EL (cell line): ENCODE results near the gene FANCD2OS.
"Not testable (repeated sequence)": the region's sequence is repeated elsewhere in the genome, so short reads cannot be mapped to it uniquely, and the experiment has no call there.

Source experiments
- DNase-seq: peaks from one replicate; pipeline ENCODE4 v3.0.0-alpha.2; 2016

FANCD2OS gene

GRCh38 chr3:10091387-10091786, 16.7 kb downstream of the FANCD2OS start:
- DNase-seq = not testable (repeated sequence)

GRCh38 chr3:10090774-10091173, 17.3 kb downstream of the FANCD2OS start:
- DNase-seq = not testable (repeated sequence)

- no peak for DNase-seq
Observed at GRCh38 chr3:10090179-10090578, 17.9 kb downstream of the FANCD2OS start.

DNA sequence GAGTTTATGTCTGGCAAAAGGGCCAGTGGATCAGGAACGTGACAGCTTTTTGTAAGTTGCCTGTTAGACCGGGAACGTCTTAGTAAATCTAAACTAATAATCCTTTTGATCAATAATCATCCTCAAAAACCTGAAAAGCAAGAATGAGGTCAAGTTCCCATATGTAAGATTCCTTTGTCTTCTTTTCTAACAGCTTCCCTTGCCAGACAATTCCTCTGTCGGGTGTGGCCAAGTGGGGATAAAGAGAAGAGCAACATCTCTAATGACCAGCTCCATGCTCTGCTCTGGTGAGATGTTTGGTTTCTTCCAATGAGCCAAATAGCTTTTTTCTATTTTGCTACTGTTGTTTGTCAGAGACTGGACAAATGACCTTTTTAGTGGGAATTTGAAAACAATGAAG, 19.8 kb downstream of the FANCD2OS start:
- no peak for DNase-seq

DNA sequence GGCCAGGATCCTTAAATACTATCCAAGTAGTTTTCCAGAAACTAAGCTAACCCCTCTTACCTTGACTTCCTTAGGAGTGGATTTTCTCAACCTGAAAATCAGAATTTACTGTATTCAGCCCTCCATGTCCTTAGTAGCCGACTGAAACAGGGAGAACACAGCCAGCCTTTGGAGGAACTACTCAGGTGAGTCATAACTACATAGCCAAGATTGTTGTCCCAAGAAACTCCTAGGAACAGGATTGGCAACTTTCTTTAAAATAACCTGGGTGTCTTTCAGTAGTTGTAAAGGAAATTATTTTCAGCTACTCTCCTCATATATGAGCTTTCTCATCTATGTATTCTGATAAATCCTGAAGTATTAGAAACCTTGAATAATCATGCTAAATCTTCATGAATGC, 22.3 kb downstream of the FANCD2OS start:
- no peak for DNase-seq

GRCh38 chr3:10081871-10082270, 26.2 kb downstream of the FANCD2OS start:
- no peak for DNase-seq

DNA sequence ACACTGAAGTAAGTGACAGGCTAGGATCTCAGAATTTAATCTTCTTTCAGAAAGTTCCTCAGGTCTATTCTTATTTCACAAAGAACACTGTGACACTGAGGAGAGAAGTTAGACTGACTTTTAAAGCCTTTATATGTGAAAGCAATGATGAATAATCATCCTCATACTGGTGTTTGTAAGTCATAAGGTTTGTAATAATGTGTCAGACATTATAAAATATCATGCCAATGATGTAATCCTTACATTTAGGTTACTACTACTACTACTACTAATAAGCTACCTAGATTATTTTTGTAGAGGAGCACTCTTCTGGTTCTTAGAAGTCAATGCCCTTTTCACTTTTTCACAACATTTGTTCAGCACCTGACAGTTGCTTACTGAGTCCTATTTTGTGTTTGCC, 33.4 kb downstream of the FANCD2OS start:
- peak; percentile 11 for DNase-seq

DNA sequence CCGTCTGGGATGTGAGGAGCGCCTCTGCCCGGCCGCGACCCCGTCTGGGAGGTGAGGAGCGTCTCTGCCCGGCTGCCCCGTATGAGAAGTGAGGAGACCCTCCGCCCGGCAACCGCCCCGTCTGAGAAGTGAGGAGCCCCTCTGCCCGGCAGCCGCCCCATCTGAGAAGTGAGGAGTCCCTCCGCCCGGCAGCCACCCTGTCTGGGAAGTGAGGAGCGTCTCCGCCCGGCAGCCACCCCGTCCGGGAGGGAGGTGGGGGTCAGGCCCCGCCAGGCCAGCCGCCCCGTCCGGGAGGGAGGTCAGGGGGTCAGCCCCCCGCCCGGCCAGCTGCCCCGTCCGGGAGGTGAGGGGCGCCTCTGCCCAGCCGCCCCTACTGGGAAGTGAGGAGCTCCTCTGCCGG, 38.0 kb downstream of the FANCD2OS start:
- not testable (repeated sequence) for DNase-seq

- DNase-seq = no peak
Observed at GRCh38 chr3:10055097-10055496, 53.0 kb downstream of the FANCD2OS start.
